Brain microvascular endothelial cell (primary cell): Measurements from ENCODE around the gene PITPNM1.

ENCODE experiments used
- DNase-seq: peaks from one replicate; pipeline ENCODE4 v3.0.0-alpha.2; 2020
- H3K27ac ChIP-seq: fragments of 250-450 bp; sonication (Bioruptor Pico); 2 replicates; pipeline ENCODE4 v1.5.1; 2020; ENCODE audit warnings: mild to moderate bottlenecking, moderate library complexity
- H3K27me3 ChIP-seq: fragments of 250-450 bp; sonication (Bioruptor Pico); replicated peaks from 2 replicates; pipeline ENCODE4 v1.5.1; 2020; ENCODE audit warnings: mild to moderate bottlenecking
- H3K36me3 ChIP-seq: fragments of 250-450 bp; sonication (Bioruptor Pico); replicated peaks from 2 replicates; pipeline ENCODE4 v1.5.1; 2020; ENCODE audit warnings: mild to moderate bottlenecking
- H3K4me3 ChIP-seq: 2 replicates; pipeline ENCODE4 v1.5.1; 2011; ENCODE audit warnings: low read depth, mild to moderate bottlenecking, control low read depth, low read length, moderate library complexity
- in situ Hi-C: cut with HindIII; loops from 2 replicates; pipeline ENCODE4 v1.10.0; 2017; ENCODE audit warnings: low sequenced_read_pairs, low pct_ligation_motif_present
- TF ChIP-seq, protein P1 (sequence below): IDR thresholded peaks from 2 replicates; pipeline ENCODE4 v1.5.1; 2011; ENCODE audit warnings: low read depth, mild to moderate bottlenecking, moderate library complexity, low read length, control low read depth, inconsistent platforms; ENCODE audit errors: missing control alignments

The PITPNM1 gene

DNA sequence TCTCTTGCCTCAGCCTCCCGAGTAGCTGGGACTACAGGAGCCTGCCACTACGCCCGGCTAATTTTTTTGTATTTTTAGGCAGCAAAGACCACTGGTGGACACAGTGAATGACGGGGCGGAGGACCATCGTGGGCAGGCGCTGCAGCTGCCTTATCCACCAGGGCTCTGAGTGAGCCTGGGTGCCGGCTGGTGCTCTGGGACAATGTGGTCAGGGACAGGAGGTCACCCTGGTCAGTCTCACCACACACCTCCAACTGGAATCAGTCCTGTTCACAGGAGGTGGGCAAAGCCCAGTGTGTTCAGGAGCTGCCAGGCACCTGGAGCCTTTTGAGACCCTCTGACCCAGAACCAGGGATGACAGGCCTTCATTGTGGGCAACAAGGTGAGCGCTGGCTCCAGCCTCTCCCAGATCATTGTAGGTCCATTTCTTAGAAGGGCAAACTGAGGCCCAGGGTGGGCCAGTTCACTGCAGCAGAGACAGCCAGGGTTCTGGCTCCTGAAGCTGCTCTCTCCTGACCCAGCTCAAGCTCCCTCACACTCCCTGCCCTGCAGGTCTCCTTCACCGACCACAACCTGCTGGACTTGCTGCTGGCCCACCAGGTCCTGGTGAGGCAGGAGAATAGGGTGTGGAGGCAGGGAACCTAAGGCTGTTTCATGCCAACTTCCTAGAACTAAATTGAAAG is 33.8 kb upstream of the PITPNM1 start:
- DNase-seq, result no peak
- Histone ChIP-seq H3K27ac (no peak overlapping the region), H3K4me3 (no peak overlapping the region), H3K27me3 (no peaks in the 10 kb centered on the region), H3K36me3 (no peaks in the 10 kb centered on the region)
- in situ Hi-C loops, result no loop called here
- TF ChIP-seq, protein P1, sequence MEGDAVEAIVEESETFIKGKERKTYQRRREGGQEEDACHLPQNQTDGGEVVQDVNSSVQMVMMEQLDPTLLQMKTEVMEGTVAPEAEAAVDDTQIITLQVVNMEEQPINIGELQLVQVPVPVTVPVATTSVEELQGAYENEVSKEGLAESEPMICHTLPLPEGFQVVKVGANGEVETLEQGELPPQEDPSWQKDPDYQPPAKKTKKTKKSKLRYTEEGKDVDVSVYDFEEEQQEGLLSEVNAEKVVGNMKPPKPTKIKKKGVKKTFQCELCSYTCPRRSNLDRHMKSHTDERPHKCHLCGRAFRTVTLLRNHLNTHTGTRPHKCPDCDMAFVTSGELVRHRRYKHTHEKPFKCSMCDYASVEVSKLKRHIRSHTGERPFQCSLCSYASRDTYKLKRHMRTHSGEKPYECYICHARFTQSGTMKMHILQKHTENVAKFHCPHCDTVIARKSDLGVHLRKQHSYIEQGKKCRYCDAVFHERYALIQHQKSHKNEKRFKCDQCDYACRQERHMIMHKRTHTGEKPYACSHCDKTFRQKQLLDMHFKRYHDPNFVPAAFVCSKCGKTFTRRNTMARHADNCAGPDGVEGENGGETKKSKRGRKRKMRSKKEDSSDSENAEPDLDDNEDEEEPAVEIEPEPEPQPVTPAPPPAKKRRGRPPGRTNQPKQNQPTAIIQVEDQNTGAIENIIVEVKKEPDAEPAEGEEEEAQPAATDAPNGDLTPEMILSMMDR, result no peak

DNA sequence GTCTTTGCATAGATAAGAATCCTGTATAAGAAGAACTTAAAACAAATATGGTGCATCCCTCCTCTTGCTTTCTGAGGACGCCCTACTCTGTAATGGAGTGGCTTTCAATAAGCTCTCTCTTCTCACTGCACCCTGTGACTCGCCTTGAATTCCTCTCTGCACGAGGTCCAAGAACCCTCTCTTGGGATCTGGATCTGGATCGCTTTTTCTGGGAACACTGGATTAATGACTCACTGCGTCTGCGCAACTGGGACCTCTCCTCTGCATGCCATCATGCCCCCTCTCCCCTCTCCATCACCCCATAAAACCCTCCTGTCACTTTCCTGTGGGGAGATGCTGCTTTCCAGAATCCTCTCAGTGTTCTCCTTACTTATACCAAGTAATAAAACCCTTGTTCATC is 33.1 kb upstream of the PITPNM1 start:
- H3K4me3 ChIP-seq, result no peak overlapping the region
- DNase-seq, result no peak
- in situ Hi-C loops, result no loop called here
- no peak overlapping the region for H3K27ac ChIP-seq
- TF ChIP-seq, protein P1, result no peak
- H3K36me3 ChIP-seq, result no peaks in the 10 kb centered on the region
- no peaks in the 10 kb centered on the region for H3K27me3 ChIP-seq

DNA sequence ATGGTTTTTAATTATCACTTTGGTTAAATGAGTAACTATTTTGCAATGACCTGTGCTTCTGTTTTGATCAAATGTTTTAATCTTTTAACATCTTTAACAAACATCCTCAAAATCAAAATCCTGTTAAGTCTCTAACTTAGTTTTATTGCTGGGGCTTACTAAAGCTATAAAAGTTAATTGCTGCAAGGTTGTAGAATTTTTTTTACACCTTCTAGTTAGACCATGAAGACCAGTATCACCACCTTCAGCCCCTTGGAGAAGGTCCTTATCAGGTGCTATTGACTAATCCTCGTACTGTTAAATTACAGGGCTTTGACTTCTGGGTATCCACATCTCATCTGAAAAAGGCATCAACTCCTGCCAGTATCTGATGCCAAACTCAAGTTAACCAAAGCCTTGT is 30.4 kb upstream of the PITPNM1 start:
- Histone ChIP-seq H3K36me3 (no peaks in the 10 kb centered on the region), H3K27ac (no peak overlapping the region), H3K27me3 (no peaks in the 10 kb centered on the region), H3K4me3 (no peak overlapping the region)
- no peak for DNase-seq
- TF ChIP-seq, protein P1, result no peak
- in situ Hi-C loops, result no loop called here

DNA sequence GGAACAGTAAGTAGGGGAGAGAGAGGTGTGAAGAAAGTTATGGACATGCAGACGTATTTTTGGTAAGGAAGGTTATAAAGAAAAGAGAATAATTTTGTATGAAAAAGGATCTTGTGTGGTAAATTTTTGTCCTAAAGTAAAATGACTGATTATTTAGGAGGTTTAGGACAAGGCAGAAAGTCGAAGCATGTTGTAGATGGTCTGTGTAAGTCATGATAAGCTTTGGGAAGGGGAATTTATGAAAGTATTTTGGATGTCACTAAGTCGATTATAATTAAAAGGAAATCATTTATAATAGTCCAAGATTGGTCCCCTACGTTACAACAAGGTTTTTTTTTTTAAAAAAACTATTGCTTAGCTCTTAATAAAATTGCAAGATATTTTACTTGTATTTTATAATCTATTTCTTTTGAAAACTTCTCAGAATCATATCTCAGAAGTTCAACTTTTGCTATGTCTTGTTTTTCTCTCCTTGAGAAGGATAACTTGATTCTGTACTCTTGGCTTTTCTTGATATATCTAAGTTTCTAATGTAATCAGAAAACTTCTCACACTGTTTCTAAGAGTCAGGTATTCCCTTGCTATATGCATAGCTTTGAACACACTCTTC is 29.0 kb upstream of the PITPNM1 start:
- TF ChIP-seq, protein P1, result no peak
- Histone ChIP-seq H3K4me3 (no peak overlapping the region), H3K36me3 (no peaks in the 10 kb centered on the region), H3K27me3 (no peaks in the 10 kb centered on the region), H3K27ac (no peak overlapping the region)
- in situ Hi-C loops, result no loop called here
- DNase-seq, result no peak

DNA sequence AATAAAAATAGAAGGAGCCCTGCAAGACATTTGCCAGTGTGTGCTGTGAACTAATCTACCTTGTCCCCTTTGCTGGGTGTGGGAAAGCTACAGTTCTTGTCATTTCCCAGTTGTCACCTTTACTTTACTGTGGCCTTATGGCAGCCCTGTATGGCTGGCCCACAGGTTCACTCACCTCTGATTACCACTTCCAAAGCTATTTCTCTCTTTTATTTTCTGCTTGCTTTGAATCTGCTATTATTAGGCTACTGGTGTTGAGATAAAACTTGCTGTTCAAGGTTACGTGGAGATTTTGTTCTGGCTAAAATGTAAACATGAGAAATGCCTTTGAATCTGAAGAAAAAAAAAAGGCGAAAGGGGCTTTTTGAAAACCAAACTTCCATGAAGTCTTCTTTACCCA is 27.7 kb upstream of the PITPNM1 start:
- Histone ChIP-seq H3K27me3 (no peaks in the 10 kb centered on the region), H3K27ac (no peak overlapping the region), H3K36me3 (no peaks in the 10 kb centered on the region), H3K4me3 (no peak overlapping the region)
- DNase-seq, result no peak
- TF ChIP-seq, protein P1, result no peak
- in situ Hi-C loops, result no loop called here

DNA sequence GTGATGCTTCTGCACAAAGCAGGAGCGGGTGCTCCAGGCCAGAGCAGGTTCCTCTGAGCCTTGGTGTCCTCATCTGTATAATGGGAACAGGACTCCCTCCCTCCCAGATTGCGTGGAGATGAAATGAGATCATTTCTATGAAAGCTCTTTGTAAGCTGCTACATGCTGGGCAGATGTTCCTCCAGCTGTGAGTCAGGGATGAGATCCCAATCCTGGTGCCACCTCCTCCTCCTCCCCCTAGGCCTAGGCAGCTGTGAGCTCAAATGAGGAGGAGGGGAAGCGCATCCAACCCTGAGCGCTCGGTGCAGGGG is 25.1 kb upstream of the PITPNM1 start:
- H3K27ac ChIP-seq, result no peak overlapping the region
- in situ Hi-C loops, result no loop called here
- DNase-seq, result no peak
- no peaks in the 10 kb centered on the region for H3K36me3 ChIP-seq
- H3K4me3 ChIP-seq, result no peak overlapping the region
- TF ChIP-seq, protein P1, result no peak
- no peaks in the 10 kb centered on the region for H3K27me3 ChIP-seq
